DOHH2 (cell line): ENCODE data around the gene ZNF532.

Source experiments
- H3F3A ChIP-seq: fragments of 200-600 bp; sonication (generic), shearing (Covaris generic); 2 replicates; pipeline ENCODE4 v1.6.0; 2016; ENCODE audit warnings: antibody characterized with exemption, mild to moderate bottlenecking; ENCODE audit not compliant: control insufficient read depth, insufficient read depth
- H3K27ac ChIP-seq: fragments of 200-600 bp; sonication (generic); 2 replicates; pipeline ENCODE4 v1.5.1; 2014; ENCODE audit warnings: low read depth, mild to moderate bottlenecking, low read length, moderate library complexity
- H3K27me3 ChIP-seq: fragments of 200-600 bp; sonication (generic); 2 replicates; pipeline ENCODE4 v1.6.1; 2014; ENCODE audit warnings: mild to moderate bottlenecking, low read length, mixed read lengths; ENCODE audit not compliant: control insufficient read depth
- H3K36me3 ChIP-seq: fragments of 200-600 bp; sonication (generic); 2 replicates; pipeline ENCODE4 v1.6.1; 2014; ENCODE audit warnings: mild to moderate bottlenecking, low read length, moderate library complexity, mixed read lengths; ENCODE audit not compliant: control insufficient read depth
- H3K4me1 ChIP-seq: fragments of 200-600 bp; sonication (generic); 2 replicates; pipeline ENCODE4 v1.6.1; 2014; ENCODE audit warnings: mild to moderate bottlenecking, low read length, mixed read lengths; ENCODE audit not compliant: control insufficient read depth
- H3K4me2 ChIP-seq: fragments of 200-600 bp; sonication (generic); 2 replicates; pipeline ENCODE4 v1.6.0; 2014; ENCODE audit warnings: mild to moderate bottlenecking, low read length, moderate library complexity
- H3K4me3 ChIP-seq: fragments of 200-600 bp; sonication (generic); 2 replicates; pipeline ENCODE4 v1.5.1; 2014; ENCODE audit warnings: mild to moderate bottlenecking, low read length, mixed read lengths
- H3K79me2 ChIP-seq: fragments of 200-600 bp; sonication (generic); 2 replicates; pipeline ENCODE4 v1.6.1; 2014; ENCODE audit warnings: mild to moderate bottlenecking, low read length, mixed read lengths; ENCODE audit not compliant: control insufficient read depth
- H3K9me2 ChIP-seq: fragments of 200-600 bp; sonication (generic); replicated peaks from 2 replicates; pipeline ENCODE4 v1.6.1; 2014; ENCODE audit warnings: mild to moderate bottlenecking, low read length, mixed read lengths; ENCODE audit not compliant: control insufficient read depth
- H3K9me3 ChIP-seq: fragments of 200-600 bp; sonication (generic); 2 replicates; pipeline ENCODE4 v1.6.1; 2014; ENCODE audit warnings: antibody characterized with exemption, low read length, mixed read lengths; ENCODE audit not compliant: control insufficient read depth, insufficient read depth
- H4K20me1 ChIP-seq: fragments of 200-600 bp; sonication (generic); 2 replicates; pipeline ENCODE4 v1.6.0; 2014; ENCODE audit warnings: low read depth, mild to moderate bottlenecking, antibody characterized with exemption, low read length, moderate library complexity; ENCODE audit not compliant: control insufficient read depth, insufficient read depth
- EZH2phosphoT487 ChIP-seq: fragments of 200-600 bp; sonication (generic); IDR thresholded peaks from 2 replicates; pipeline ENCODE4 v1.6.1; 2017; ENCODE audit warnings: borderline replicate concordance, mild to moderate bottlenecking, antibody characterized with exemption, low read length, moderate library complexity, mixed read lengths
- TF ChIP-seq, protein P1 (sequence below): fragments of 200-600 bp; sonication (generic); IDR thresholded peaks from one replicate; pipeline ENCODE4 v1.5.1; 2014; ENCODE audit warnings: antibody characterized with exemption, mild to moderate bottlenecking, low read depth, low read length; ENCODE audit not compliant: poor library complexity, severe bottlenecking

ZNF532 gene

DNA sequence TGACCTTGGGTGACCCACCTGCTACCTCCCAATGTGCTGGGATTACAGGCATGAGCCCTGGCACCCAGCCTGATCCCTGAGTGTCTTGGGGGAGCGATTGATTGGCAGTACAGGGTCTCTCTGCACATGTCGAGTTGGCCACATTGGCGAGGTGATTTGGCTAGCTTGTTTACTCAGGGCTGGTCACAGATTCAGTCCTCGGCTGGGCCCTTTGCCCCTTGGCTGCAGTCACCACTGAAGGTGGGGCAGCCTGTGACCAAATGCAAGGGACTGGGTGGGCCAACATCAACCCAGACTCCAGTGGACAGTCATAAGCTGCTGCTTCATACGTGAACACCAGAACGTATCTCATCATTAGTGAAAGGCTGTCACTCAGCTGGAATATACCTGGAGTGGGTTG, 114.9 kb downstream of the ZNF532 start:
- no peak overlapping the region for H3K4me3 ChIP-seq
- H3K4me2 ChIP-seq: no peak overlapping the region
- H3K9me2 ChIP-seq: no peaks in the 10 kb centered on the region
- H3K4me1 ChIP-seq: peaks cover 17% of the 10 kb centered on the region
- TF ChIP-seq, protein P1, sequence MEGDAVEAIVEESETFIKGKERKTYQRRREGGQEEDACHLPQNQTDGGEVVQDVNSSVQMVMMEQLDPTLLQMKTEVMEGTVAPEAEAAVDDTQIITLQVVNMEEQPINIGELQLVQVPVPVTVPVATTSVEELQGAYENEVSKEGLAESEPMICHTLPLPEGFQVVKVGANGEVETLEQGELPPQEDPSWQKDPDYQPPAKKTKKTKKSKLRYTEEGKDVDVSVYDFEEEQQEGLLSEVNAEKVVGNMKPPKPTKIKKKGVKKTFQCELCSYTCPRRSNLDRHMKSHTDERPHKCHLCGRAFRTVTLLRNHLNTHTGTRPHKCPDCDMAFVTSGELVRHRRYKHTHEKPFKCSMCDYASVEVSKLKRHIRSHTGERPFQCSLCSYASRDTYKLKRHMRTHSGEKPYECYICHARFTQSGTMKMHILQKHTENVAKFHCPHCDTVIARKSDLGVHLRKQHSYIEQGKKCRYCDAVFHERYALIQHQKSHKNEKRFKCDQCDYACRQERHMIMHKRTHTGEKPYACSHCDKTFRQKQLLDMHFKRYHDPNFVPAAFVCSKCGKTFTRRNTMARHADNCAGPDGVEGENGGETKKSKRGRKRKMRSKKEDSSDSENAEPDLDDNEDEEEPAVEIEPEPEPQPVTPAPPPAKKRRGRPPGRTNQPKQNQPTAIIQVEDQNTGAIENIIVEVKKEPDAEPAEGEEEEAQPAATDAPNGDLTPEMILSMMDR: no peak
- no peak for TF ChIP-seq EZH2phosphoT487
- peaks cover 31% of the 10 kb centered on the region for H3K79me2 ChIP-seq
- no peaks in the 10 kb centered on the region for H3K9me3 ChIP-seq
- H3K36me3 ChIP-seq: peaks cover 72% of the 10 kb centered on the region
- no peaks in the 10 kb centered on the region for H3K27me3 ChIP-seq
- H3F3A ChIP-seq: peaks cover 5% of the 10 kb centered on the region; the same call in 1 of the 2 replicates
- no peak overlapping the region for H3K27ac ChIP-seq
- H4K20me1 ChIP-seq: no peaks in the 10 kb centered on the region

DNA sequence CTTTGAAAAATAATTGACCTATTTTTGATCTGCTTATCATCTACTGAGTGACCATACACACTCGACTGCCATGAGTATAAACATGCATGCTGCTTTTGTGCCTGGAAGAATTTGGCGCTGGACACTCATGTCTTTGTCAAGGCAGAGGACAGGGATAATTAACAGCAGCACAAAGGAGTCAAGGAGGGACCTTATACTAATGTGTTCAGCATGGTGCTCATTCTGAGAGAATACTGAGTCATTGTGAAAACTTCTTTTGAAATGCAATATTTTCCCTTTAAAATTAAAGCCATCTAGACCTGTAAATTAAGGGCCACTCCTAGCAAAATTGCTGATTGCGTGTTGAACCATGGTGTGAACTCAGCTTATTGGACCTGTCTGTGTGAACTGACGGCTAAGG, 116.3 kb downstream of the ZNF532 start:
- H3K4me3 ChIP-seq: no peak overlapping the region
- peaks cover 3% of the 10 kb centered on the region for H3K4me1 ChIP-seq
- no peak overlapping the region for H3K4me2 ChIP-seq
- no peaks in the 10 kb centered on the region for H3K9me3 ChIP-seq
- H3K9me2 ChIP-seq: no peaks in the 10 kb centered on the region
- no peaks in the 10 kb centered on the region for H3K27me3 ChIP-seq
- H3F3A ChIP-seq: peaks cover 2% of the 10 kb centered on the region; the same call in 1 of the 2 replicates
- peaks cover 17% of the 10 kb centered on the region for H3K79me2 ChIP-seq
- no peak overlapping the region for H3K27ac ChIP-seq
- H4K20me1 ChIP-seq: no peaks in the 10 kb centered on the region
- TF ChIP-seq EZH2phosphoT487: no peak
- TF ChIP-seq, protein P1: no peak
- H3K36me3 ChIP-seq: peaks cover 65% of the 10 kb centered on the region

GRCh38 chr18:58983260-58984155, 118.8 kb downstream of the ZNF532 start:
- Histone ChIP-seq H3K9me2 (no peaks in the 10 kb centered on the region), H3K4me1 (peaks cover 1% of the 10 kb centered on the region), H3F3A (peaks cover 4% of the 10 kb centered on the region), H4K20me1 (no peaks in the 10 kb centered on the region), H3K27ac (no peak overlapping the region), H3K27me3 (no peaks in the 10 kb centered on the region), H3K79me2 (no peaks in the 10 kb centered on the region), H3K36me3 (peaks cover 60% of the 10 kb centered on the region), H3K4me3 (no peak overlapping the region), H3K9me3 (no peaks in the 10 kb centered on the region), H3K4me2 (no peak overlapping the region)
- TF ChIP-seq EZH2phosphoT487: no peak
- TF ChIP-seq, protein P1: no peak
